IPS DF 4.7 (cell line): ENCODE data around the gene GPR21.

ENCODE experiments used
- DNase-seq: peaks from one replicate; pipeline ENCODE4 v3.0.0-alpha.2; 2013; ENCODE audit warnings: low spot score; ENCODE audit errors: extremely low read depth

The GPR21 gene

GRCh38 chr9:123063177-123063598, 29.7 kb downstream of the GPR21 start:
- no peak for DNase-seq

DNA sequence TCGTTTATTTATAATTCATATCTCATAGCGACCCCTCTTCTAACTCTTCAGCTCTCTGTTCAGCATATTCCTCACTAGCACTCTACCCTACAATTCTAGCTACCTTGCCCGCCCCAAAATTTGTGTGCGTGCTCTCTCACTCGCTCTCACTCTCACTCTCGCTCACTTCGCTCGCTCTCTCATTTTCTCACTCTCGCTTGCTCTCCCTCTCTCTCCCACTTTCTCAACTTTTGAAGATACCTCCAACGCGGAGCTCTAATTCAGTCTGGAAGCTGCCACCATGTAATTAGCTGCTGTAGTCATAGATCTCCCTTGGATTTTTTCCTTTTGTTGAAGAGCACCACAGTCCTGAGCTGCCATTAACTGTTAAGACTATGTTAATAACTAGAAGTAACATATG, 30.4 kb downstream of the GPR21 start:
- DNase-seq: no peak

DNA sequence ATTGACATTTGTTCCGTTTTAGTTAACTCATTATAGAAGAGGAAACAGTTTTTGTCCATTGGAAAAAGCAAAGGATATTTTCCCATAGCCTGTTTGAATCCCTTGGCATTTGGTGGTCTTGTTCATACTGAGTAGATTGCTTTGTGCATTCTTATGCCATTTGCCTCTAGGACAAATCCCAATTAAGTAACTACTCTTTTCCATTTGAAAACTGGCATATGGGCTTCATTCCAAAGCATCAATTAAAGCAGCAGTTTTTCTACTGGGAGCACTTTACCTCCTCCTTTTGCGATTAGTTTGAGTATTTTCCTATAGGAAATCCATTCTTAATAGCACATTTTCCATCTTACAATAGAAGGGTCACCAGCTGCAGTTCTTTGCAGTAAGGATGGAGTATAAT, 31.2 kb downstream of the GPR21 start:
- no peak for DNase-seq

GRCh38 chr9:123065196-123065595, 31.7 kb downstream of the GPR21 start:
- DNase-seq: no peak

- DNase-seq: no peak
Observed at GRCh38 chr9:123067136-123067535, 33.7 kb downstream of the GPR21 start.

DNA sequence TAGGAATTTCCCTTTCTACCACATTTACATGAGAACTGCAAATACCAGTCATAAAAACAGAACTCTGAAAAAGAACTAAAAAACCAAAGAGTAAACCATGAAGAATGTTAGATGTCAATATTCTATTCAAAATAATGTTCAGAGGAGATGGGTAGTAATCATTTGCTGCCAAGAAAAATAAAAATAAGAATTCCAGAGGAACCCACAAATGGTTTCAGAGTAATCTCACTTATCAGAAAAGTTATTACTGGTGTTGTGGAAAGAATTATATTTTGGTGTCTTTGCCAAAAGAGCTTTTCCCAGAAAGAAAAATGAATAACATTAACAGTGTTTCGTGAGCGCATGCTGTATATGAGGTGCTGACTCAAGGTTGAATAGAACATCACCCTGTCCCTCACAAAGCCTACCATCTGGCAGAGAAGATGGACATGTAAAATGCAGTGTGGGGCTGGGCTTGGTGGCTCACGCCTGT, 35.6 kb downstream of the GPR21 start:
- no peak for DNase-seq

GRCh38 chr9:123070198-123070597, 36.7 kb downstream of the GPR21 start:
- no peak for DNase-seq

- DNase-seq: peak; percentile 44
Observed at GRCh38 chr9:123072407-123072995, 39.0 kb downstream of the GPR21 start.

DNA sequence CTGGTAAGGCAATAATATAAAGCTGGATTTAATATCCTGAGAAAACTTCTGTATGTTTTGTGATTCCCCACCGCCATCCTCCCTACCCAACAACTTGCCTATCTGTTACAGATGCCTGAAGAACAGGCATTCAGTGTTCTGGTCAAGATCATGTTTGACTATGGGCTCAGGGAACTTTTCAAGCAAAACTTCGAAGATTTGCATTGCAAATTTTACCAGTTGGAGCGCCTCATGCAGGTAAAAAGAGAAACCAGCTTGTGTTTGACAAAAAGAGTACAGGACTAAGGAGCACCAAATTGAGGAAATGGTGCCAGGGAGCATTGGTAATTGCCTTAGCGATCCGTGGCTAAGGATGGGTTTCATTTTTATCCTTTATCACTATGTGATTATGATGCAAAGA, 40.0 kb downstream of the GPR21 start:
- no peak for DNase-seq

- DNase-seq: no peak
Observed at GRCh38 chr9:123073991-123074422, 40.5 kb downstream of the GPR21 start.

GRCh38 chr9:123074628-123075027, 41.2 kb downstream of the GPR21 start:
- no peak for DNase-seq

DNA sequence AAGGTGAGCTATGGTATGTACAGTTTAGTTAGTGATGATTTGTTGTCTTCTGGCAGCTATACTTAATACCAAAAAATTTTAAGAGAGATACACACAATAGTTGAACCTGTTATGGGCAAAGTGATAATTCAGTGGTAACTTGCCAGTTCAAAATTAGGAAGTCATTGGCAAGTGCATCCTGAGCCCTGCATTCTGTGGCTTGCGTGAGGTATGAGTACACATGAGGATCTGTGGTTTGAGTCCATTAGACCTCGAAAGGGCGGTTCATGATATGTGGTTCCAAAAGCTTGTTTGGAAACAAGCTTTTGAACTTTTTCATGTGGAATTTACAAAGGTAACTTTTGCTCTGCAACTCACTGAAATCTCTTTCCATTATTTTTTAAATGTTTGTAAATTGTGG, 47.0 kb downstream of the GPR21 start:
- DNase-seq: no peak

- peak; percentile 36 for DNase-seq
Observed at GRCh38 chr9:123081824-123082223, 48.4 kb downstream of the GPR21 start.

DNA sequence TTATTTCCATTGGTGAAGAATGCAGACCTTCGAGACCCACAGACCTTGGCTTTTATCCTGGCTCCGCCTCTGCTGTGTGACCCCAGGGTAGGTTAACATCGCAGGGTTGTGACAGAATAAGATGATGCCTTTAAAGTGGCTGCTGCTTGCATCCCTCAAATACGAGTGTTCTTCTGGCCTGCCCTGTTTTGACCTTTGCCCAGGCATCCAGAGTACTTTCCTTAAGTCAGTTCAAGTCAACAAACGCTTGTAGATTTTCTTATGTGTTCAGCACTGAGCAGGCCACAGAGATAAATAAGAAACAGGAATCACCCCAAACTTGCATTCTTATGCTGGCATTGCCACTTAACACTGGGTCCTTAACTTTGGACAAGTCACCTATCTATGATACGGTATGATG, 50.2 kb downstream of the GPR21 start:
- no peak for DNase-seq

GRCh38 chr9:123084256-123084655, 50.8 kb downstream of the GPR21 start:
- DNase-seq: no peak
